ENCODE data around the gene SEC11A. TPM values are rescaled to one million over a fixed set of nuclear protein-coding genes. Genes with fewer than 3 reads are reported as not detected.
"Not testable (repeated sequence)": the region's sequence is repeated elsewhere in the genome, so short reads cannot be mapped to it uniquely, and the experiment has no call there.

SEC11A gene
- total RNA-seq, 1 donor from 2014 or later, result 357 TPM

DNA sequence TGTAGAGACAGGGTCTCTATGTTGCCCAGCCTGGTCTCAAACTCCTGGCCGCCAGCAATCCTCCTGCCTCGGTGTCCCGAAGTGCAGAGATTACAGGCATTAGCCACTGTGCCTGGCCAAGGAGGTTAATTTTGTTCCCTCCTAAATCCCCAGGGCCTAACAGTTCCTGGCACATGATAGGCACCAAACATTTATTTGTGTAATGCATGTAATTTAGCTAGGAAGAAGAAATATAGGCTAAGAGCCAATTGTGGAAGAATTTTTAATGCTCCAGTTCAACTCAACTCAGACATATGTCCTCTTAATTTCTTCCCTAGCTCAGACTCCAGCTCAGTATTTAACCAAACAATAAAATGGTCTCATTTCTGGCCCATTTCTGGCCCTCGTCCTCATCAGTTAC lies 24.8 kb upstream of the SEC11A start:
- no peak overlapping the region for H3K4me3 ChIP-seq (ENCODE audit: low read length in 3 of 3)
- H3K27me3 ChIP-seq (ENCODE audit: control insufficient read depth in 3 of 3, insufficient read depth in 3 of 3, low read length in 3 of 3), result no peaks in the 10 kb centered on the region
- H3K27ac ChIP-seq (ENCODE audit: low read depth, low read length), result no peak overlapping the region
- peaks cover 0 to 2% (median 0%) of the 10 kb centered on the region in 3 donors for H3K36me3 ChIP-seq (ENCODE audit: control insufficient read depth in 3 of 3, insufficient read depth in 3 of 3, low read length in 3 of 3)
- H3K4me1 ChIP-seq (ENCODE audit: control insufficient read depth in 3 of 3, insufficient read depth in 3 of 3, low read length in 3 of 3), result peaks cover 0 to 6% (median 5%) of the 10 kb centered on the region in 3 donors
- H3K9ac ChIP-seq (ENCODE audit: low read depth in 1 of 3, low read length in 3 of 3), result no peak overlapping the region
- H3K9me3 ChIP-seq (ENCODE audit: control insufficient read depth in 3 of 3, low read length in 3 of 3), result no peaks in the 10 kb centered on the region

DNA sequence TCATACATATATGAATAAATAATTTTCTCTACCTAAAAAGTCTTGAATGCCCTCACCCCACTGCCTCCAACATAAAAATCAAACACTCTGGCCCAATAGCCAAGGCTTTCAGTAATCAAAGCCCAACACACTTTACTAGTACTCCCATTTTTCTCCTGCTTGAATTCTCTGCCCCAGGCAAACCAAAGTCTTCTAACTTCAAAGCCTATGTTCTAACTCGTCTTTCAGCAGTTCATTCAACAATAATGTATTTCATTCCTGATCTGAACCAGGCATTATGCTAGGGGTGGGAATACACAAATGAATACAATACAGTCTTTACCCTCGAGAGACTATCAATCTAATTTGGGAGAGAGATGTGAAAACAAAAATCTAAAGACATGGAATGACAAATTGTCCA lies 21.1 kb upstream of the SEC11A start:
- Histone ChIP-seq H3K9me3 (ENCODE audit: control insufficient read depth in 3 of 3, low read length in 3 of 3) (no peaks in the 10 kb centered on the region), H3K4me3 (ENCODE audit: low read length in 3 of 3) (no peak overlapping the region), H3K9ac (ENCODE audit: low read depth in 1 of 3, low read length in 3 of 3) (no peak overlapping the region), H3K36me3 (ENCODE audit: control insufficient read depth in 3 of 3, insufficient read depth in 3 of 3, low read length in 3 of 3) (peaks cover 0 to 4% (median 0%) of the 10 kb centered on the region in 3 donors), H3K27ac (ENCODE audit: low read depth, low read length) (no peak overlapping the region), H3K4me1 (ENCODE audit: control insufficient read depth in 3 of 3, insufficient read depth in 3 of 3, low read length in 3 of 3) (peaks cover 0 to 5% (median 0%) of the 10 kb centered on the region in 3 donors), H3K27me3 (ENCODE audit: control insufficient read depth in 3 of 3, insufficient read depth in 3 of 3, low read length in 3 of 3) (no peaks in the 10 kb centered on the region)

DNA sequence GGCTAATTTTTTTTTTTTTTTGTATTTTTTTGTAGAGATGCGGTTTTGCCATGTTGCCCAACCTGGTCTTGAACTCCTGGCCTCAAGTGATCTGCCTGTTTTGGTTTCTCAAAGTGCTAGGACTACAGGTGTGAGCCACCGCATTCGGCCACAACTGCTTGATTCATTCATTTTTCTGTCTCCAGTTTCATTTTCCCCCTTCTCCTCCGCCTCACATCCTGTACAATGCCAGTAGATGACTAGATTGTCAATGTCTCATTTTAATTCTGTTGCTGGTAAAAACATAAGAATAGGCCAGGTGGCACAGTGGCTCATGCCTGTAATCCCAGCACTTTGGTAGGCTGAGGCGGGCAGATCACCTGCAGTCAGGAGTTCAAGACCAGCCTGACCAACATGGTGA lies 20.4 kb upstream of the SEC11A start:
- peaks cover 0 to 4% (median 0%) of the 10 kb centered on the region in 3 donors for H3K36me3 ChIP-seq (ENCODE audit: control insufficient read depth in 3 of 3, insufficient read depth in 3 of 3, low read length in 3 of 3)
- no peak overlapping the region for H3K9ac ChIP-seq (ENCODE audit: low read depth in 1 of 3, low read length in 3 of 3)
- H3K9me3 ChIP-seq (ENCODE audit: control insufficient read depth in 3 of 3, low read length in 3 of 3), result no peaks in the 10 kb centered on the region
- H3K27ac ChIP-seq (ENCODE audit: low read depth, low read length), result no peak overlapping the region
- no peaks in the 10 kb centered on the region for H3K27me3 ChIP-seq (ENCODE audit: control insufficient read depth in 3 of 3, insufficient read depth in 3 of 3, low read length in 3 of 3)
- H3K4me1 ChIP-seq (ENCODE audit: control insufficient read depth in 3 of 3, insufficient read depth in 3 of 3, low read length in 3 of 3), result peaks cover 0 to 5% (median 0%) of the 10 kb centered on the region in 3 donors
- H3K4me3 ChIP-seq (ENCODE audit: low read length in 3 of 3), result no peak overlapping the region

DNA sequence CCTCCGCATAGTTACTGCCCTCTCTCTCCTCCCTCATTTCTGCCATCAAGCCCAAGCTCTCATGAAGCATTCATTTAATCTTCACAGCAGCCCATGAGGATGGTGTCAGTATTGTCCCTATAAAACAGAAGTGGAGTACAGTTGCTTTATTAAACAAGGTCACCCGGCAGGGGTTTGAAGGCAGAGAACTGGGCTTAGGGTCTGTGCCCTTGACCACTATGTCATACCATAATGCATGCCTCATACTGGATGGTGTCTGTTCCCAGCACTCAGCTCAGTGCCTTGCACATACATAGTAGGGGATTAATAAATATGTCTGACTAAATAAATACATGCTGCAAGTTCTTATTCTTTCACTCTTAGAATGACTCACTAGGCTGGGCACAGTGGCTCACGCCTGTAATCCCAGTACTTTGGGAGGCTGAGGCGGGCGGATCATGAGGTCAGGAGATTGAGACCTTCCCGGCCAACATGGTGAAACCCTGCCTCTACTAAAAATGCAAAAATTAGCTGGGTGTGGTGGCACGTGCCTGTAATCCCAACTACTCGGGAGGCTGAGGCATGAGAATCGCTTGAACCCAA lies 19.6 kb upstream of the SEC11A start:
- not testable (repeated sequence) for H3K36me3 ChIP-seq (ENCODE audit: control insufficient read depth in 3 of 3, insufficient read depth in 3 of 3, low read length in 3 of 3); H3K4me3 ChIP-seq (ENCODE audit: low read length in 3 of 3); H3K4me1 ChIP-seq (ENCODE audit: control insufficient read depth in 3 of 3, insufficient read depth in 3 of 3, low read length in 3 of 3); H3K27ac ChIP-seq (ENCODE audit: low read depth, low read length); H3K27me3 ChIP-seq (ENCODE audit: control insufficient read depth in 3 of 3, insufficient read depth in 3 of 3, low read length in 3 of 3); H3K9ac ChIP-seq (ENCODE audit: low read depth in 1 of 3, low read length in 3 of 3); H3K9me3 ChIP-seq (ENCODE audit: control insufficient read depth in 3 of 3, low read length in 3 of 3)

DNA sequence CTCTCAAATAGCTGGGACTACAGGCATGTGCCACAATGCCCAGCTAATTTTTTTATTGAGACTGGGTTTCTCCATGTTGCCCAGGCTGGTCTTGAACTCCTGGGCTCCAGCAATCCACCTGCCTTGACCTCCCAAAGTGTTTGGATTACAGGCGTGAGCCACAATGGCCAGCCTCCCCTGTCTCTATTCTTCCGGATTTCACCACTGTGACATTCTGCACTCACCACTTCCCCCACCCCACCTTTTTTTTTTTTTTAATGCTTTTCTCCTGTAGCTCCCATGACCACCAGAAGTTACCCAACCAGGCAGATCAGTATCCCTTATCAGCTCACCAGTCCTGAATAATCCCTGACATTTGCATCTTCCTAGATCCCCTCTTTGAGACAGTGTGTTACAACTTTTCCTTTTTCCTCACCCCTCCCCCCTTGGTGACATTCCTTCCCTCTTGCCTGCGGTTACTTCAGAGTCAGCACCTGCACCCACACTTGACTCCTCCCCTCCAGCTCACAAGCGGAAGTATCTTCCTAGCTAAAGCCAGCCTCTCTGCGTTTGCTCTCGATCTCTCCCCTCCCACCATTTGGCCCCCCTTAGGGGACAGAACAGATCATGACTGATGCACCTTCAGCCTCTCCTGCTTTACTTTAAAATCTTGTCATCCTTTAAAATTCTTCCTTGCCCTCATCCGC lies 19.0 kb upstream of the SEC11A start:
- H3K9ac ChIP-seq (ENCODE audit: low read depth in 1 of 3, low read length in 3 of 3), result peak overlapping the region in 1 of 3 donors; percentile 21
- H3K27ac ChIP-seq (ENCODE audit: low read depth, low read length), result no peak overlapping the region
- no peak overlapping the region for H3K4me3 ChIP-seq (ENCODE audit: low read length in 3 of 3)

DNA sequence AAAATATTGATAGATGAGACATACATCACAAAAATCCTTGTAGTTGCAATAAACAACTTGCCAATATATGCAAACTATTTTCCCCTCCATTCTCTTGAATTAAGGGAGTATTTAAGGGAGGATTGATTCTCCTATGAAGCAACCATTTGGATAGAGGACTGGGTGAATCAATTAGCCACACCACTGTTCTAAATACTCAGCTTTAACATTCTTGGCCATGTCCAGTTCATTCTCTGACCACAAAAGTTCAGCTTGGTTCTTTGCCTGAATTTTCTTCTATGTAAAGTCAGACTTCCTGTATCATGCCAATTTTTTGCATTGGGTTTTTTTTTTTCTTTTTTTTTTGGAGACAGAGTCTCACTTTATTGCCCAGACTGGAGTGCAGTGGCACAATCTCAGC lies 15.8 kb upstream of the SEC11A start:
- no peak overlapping the region for H3K27ac ChIP-seq (ENCODE audit: low read depth, low read length)
- no peak overlapping the region for H3K9ac ChIP-seq (ENCODE audit: low read depth in 1 of 3, low read length in 3 of 3)
- H3K27me3 ChIP-seq (ENCODE audit: control insufficient read depth in 3 of 3, insufficient read depth in 3 of 3, low read length in 3 of 3), result no peaks in the 10 kb centered on the region
- no peaks in the 10 kb centered on the region for H3K9me3 ChIP-seq (ENCODE audit: control insufficient read depth in 3 of 3, low read length in 3 of 3)
- no peak overlapping the region for H3K4me3 ChIP-seq (ENCODE audit: low read length in 3 of 3)
- peaks cover 0 to 4% (median 0%) of the 10 kb centered on the region in 3 donors for H3K36me3 ChIP-seq (ENCODE audit: control insufficient read depth in 3 of 3, insufficient read depth in 3 of 3, low read length in 3 of 3)
- H3K4me1 ChIP-seq (ENCODE audit: control insufficient read depth in 3 of 3, insufficient read depth in 3 of 3, low read length in 3 of 3), result no peaks in the 10 kb centered on the region

More for the DNA sequence above, 19.0 kb upstream of the SEC11A start:
- Histone ChIP-seq H3K4me1 (ENCODE audit: control insufficient read depth in 3 of 3, insufficient read depth in 3 of 3, low read length in 3 of 3) (no peaks in the 10 kb centered on the region), H3K9me3 (ENCODE audit: control insufficient read depth in 3 of 3, low read length in 3 of 3) (no peaks in the 10 kb centered on the region), H3K36me3 (ENCODE audit: control insufficient read depth in 3 of 3, insufficient read depth in 3 of 3, low read length in 3 of 3) (peaks cover 0 to 4% (median 0%) of the 10 kb centered on the region in 3 donors), H3K27me3 (ENCODE audit: control insufficient read depth in 3 of 3, insufficient read depth in 3 of 3, low read length in 3 of 3) (no peaks in the 10 kb centered on the region)

DNA sequence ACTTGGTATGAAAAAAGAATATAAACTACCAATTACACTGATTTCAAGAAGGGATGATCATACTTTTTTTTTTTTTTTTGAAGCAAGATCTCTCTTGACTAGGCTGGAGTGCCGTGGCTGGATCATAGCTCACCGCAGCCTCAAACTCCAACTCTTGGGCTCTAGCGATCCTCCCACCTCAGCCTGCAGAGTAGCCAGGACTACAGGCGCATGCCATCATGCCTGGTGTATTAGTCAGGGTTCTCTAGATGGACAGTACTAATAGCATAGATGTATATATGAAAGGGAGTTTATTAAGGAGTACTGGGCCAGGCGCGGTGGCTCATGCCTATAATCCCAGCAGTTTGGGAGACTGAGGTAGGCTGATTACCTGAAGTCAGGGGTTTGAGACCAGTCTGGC lies 11.5 kb upstream of the SEC11A start:
- H3K9ac ChIP-seq (ENCODE audit: low read depth in 1 of 3, low read length in 3 of 3), result no peak overlapping the region
- no peak overlapping the region for H3K4me3 ChIP-seq (ENCODE audit: low read length in 3 of 3)
- no peaks in the 10 kb centered on the region for H3K27me3 ChIP-seq (ENCODE audit: control insufficient read depth in 3 of 3, insufficient read depth in 3 of 3, low read length in 3 of 3)
- no peaks in the 10 kb centered on the region for H3K9me3 ChIP-seq (ENCODE audit: control insufficient read depth in 3 of 3, low read length in 3 of 3)
- H3K27ac ChIP-seq (ENCODE audit: low read depth, low read length), result no peak overlapping the region
- H3K36me3 ChIP-seq (ENCODE audit: control insufficient read depth in 3 of 3, insufficient read depth in 3 of 3, low read length in 3 of 3), result no peaks in the 10 kb centered on the region
- no peaks in the 10 kb centered on the region for H3K4me1 ChIP-seq (ENCODE audit: control insufficient read depth in 3 of 3, insufficient read depth in 3 of 3, low read length in 3 of 3)

DNA sequence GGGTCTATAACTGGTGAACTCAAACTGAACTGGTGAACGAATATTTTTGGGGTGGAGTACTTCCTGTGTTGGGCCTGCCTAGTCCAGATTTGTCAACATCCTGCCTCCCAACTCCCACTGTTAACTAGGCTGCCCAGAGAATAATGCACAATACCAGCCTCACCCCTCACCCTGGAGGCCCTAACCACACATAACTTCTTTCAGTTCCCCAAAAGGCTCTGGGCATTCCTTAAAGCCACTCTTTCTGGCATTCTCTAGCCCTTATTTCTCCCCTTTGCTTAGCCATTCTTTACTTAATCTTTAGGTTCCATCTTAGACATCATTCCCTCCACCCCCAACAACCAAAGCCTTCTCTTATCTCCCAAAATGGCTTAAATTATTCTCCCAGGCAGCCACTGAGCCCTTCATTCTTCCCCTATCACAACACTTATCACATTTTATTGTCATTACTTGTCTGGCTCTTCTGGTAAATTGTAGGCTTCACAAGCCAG lies 9.1 kb upstream of the SEC11A start:
- no peaks in the 10 kb centered on the region for H3K4me1 ChIP-seq (ENCODE audit: control insufficient read depth in 3 of 3, insufficient read depth in 3 of 3, low read length in 3 of 3)
- no peaks in the 10 kb centered on the region for H3K27me3 ChIP-seq (ENCODE audit: control insufficient read depth in 3 of 3, insufficient read depth in 3 of 3, low read length in 3 of 3)
- no peaks in the 10 kb centered on the region for H3K36me3 ChIP-seq (ENCODE audit: control insufficient read depth in 3 of 3, insufficient read depth in 3 of 3, low read length in 3 of 3)
- H3K4me3 ChIP-seq (ENCODE audit: low read length in 3 of 3), result no peak overlapping the region
- no peak overlapping the region for H3K9ac ChIP-seq (ENCODE audit: low read depth in 1 of 3, low read length in 3 of 3)
- peak overlapping the region; percentile 34 for H3K27ac ChIP-seq (ENCODE audit: low read depth, low read length)
- no peaks in the 10 kb centered on the region for H3K9me3 ChIP-seq (ENCODE audit: control insufficient read depth in 3 of 3, low read length in 3 of 3)

DNA sequence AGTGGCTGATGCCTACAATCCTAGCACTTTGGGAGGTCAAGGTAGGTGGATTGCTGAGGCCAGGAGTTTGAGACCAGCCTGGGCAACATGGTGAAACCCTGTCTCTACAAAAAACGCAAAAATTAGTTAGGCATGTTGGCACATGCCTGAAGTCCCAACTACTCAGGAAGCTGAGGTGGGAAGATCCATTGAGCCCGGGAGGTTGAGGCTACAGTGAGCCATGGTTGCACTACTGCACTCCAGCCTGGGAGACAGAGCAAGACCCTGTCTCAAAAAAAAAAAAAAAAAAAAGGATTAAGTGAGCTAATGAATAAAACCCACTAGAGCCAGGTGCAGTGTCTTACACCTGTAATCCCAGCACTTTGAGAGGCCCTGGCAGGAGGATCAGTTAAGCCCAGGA lies 6.7 kb upstream of the SEC11A start:
- Histone ChIP-seq H3K4me1 (ENCODE audit: control insufficient read depth in 3 of 3, insufficient read depth in 3 of 3, low read length in 3 of 3) (no peaks in the 10 kb centered on the region), H3K27ac (ENCODE audit: low read depth, low read length) (no peak overlapping the region), H3K9me3 (ENCODE audit: control insufficient read depth in 3 of 3, low read length in 3 of 3) (no peaks in the 10 kb centered on the region), H3K27me3 (ENCODE audit: control insufficient read depth in 3 of 3, insufficient read depth in 3 of 3, low read length in 3 of 3) (no peaks in the 10 kb centered on the region), H3K4me3 (ENCODE audit: low read length in 3 of 3) (no peak overlapping the region), H3K36me3 (ENCODE audit: control insufficient read depth in 3 of 3, insufficient read depth in 3 of 3, low read length in 3 of 3) (no peaks in the 10 kb centered on the region), H3K9ac (ENCODE audit: low read depth in 1 of 3, low read length in 3 of 3) (no peak overlapping the region)

DNA sequence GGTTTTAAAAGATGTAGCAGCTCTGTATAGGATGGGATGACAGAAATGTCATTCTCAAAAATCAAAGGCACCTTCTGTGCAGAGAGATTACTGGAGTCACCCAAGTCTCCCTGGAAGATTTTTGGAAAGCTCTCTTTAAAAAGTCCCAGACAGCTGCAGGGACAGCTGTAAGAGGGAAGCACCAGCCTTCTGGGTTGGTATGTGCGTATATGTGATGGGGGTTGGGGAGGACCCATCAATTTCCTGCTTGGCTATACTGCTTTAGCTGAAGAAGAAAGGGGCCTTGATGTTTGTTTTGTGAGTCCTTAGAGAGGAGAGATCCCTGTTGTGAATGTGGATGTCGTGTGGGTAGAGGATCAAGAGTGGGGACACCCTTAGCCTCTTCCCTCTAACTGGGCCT lies 5.4 kb upstream of the SEC11A start:
- H3K27me3 ChIP-seq (ENCODE audit: control insufficient read depth in 3 of 3, insufficient read depth in 3 of 3, low read length in 3 of 3), result no peaks in the 10 kb centered on the region
- no peaks in the 10 kb centered on the region for H3K36me3 ChIP-seq (ENCODE audit: control insufficient read depth in 3 of 3, insufficient read depth in 3 of 3, low read length in 3 of 3)
- H3K9ac ChIP-seq (ENCODE audit: low read depth in 1 of 3, low read length in 3 of 3), result no peak overlapping the region
- H3K4me3 ChIP-seq (ENCODE audit: low read length in 3 of 3), result no peak overlapping the region
- no peak overlapping the region for H3K27ac ChIP-seq (ENCODE audit: low read depth, low read length)
- peaks cover 0 to 4% (median 3%) of the 10 kb centered on the region in 3 donors for H3K4me1 ChIP-seq (ENCODE audit: control insufficient read depth in 3 of 3, insufficient read depth in 3 of 3, low read length in 3 of 3)
- H3K9me3 ChIP-seq (ENCODE audit: control insufficient read depth in 3 of 3, low read length in 3 of 3), result no peaks in the 10 kb centered on the region

All from skeletal muscle tissue (tissue), 4 donors.